LNCAP (cell line): ENCODE data around the gene AHR.

Experiments used
- TF ChIP-seq, protein P1 (sequence below): fragments of 450-650 bp; IDR thresholded peaks from 2 replicates; pipeline ENCODE4 v1.5.1; 2017; ENCODE audit warnings: mild to moderate bottlenecking

The AHR gene

GRCh38 chr7:17347401-17347800 is 48.9 kb downstream of the AHR start:
- TF ChIP-seq, protein P1, sequence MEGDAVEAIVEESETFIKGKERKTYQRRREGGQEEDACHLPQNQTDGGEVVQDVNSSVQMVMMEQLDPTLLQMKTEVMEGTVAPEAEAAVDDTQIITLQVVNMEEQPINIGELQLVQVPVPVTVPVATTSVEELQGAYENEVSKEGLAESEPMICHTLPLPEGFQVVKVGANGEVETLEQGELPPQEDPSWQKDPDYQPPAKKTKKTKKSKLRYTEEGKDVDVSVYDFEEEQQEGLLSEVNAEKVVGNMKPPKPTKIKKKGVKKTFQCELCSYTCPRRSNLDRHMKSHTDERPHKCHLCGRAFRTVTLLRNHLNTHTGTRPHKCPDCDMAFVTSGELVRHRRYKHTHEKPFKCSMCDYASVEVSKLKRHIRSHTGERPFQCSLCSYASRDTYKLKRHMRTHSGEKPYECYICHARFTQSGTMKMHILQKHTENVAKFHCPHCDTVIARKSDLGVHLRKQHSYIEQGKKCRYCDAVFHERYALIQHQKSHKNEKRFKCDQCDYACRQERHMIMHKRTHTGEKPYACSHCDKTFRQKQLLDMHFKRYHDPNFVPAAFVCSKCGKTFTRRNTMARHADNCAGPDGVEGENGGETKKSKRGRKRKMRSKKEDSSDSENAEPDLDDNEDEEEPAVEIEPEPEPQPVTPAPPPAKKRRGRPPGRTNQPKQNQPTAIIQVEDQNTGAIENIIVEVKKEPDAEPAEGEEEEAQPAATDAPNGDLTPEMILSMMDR = no peak

- TF ChIP-seq, protein P1 = no peak
Measured at GRCh38 chr7:17354473-17354872, 56.0 kb downstream of the AHR start.

DNA sequence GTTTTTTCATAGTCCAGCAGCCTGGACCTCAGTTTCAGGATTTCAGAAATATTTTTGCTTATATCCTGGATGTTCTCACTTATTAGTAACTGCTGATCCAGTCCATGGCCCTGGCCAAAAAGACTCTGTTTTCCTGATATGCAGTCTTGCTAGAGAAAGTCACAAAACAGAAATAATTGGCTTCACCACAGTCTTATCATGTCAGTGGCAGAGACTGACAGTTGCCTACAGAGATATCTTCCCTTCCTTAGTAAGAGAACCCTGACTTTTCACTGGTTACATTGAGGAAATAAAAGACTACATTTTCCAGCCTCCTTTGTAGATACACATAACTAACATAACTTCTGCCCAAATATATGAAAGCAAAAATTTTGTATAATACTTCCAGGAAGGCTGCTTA is 56.6 kb downstream of the AHR start:
- TF ChIP-seq, protein P1 = no peak

DNA sequence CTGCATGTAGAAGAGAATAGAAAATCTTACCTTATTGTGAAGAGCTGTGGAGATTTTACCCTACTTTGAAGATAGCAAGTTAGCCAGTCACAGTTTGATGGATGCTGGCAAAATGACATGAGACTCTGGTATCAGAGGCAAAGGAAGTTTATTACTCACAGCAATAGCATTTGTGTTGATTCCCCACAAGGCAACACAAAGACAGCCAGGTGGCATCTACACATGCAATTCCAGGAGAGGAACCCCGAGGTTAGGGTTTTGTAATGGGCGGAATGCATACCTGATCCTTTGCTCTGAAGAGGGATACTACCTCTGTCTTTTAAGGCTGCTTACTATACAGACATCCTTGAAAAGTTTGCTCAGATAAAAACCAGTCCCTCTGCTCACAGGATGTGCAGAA is 59.5 kb downstream of the AHR start:
- TF ChIP-seq, protein P1 = no peak

DNA sequence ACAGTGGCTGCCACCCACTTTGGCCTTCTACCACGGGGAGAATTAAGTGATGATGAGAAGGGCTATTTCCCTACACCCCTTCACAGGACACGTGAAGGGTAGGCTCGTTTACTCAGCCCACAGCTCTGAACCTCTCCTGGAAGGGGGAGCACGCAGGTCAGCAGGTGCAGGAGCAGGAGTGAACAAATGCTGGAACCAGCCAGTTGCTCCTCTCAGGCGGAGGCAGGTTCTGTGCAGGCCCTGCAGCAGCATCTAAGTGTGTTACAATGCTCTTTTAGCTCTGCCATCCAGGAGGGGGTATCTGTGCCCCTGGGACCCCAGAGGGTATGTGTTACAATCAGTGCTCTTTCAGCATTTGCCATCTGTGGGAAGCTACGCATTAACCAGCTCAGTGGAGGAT is 61.2 kb downstream of the AHR start:
- TF ChIP-seq, protein P1 = no peak

- TF ChIP-seq, protein P1 = no peak
Measured at GRCh38 chr7:17362439-17363105, 64.1 kb downstream of the AHR start.

DNA sequence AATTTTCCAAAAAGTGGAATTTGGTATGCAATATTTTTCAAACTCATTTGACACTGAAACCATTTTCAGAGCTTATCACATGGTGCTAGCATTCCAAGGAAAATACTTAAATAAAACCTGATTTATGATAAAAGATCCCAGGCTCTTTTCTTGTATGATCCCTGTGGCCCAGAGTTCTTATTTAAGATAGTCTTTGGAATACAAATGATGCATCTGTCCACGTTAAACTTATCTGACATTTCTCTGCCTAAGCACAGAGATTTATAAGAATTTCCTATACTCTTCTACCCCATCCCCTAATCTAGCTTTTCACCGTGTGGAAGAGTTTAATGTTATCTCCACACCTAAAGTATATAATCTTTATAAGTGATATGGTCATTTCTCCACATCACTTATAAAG is 66.2 kb downstream of the AHR start:
- TF ChIP-seq, protein P1 = no peak

DNA sequence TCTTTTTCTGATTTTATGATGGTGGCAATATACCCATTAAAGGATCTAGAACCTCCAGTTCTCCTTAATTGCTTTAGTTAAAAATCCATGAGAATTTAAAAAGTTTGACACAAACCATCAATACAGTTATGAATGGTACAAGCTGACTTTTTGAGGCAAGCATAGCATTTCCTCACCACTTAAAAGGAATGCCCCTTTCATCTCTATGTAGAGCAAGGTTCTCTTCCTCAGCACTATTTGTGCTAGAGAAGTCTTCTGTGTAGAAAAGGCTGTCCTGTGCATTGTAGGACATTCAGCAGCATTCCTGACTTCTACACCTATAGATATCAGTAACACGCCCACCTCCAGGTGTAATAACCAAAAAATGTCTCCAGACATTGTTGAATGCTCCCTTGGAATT is 67.3 kb downstream of the AHR start:
- TF ChIP-seq, protein P1 = no peak
